NCI-H82 treated with DMSO at 0.1 percent for 48 hours (cell line): ENCODE results near the gene ARHGAP8.

Source experiments
- DNase-seq: peaks from one replicate; lab custom pipeline; 2025; ENCODE audit not compliant: unreplicated experiment; lab: John Stamatoyannopoulos, UW

Gene ARHGAP8

GRCh38 chr22:44823806-44824205 lies 71.4 kb downstream of the ARHGAP8 start:
- DNase-seq: no peak

- no peak for DNase-seq
These were observed 71.9 kb downstream of the ARHGAP8 start for GRCh38 chr22:44824271-44824670.

- no peak for DNase-seq
These were observed 73.2 kb downstream of the ARHGAP8 start for GRCh38 chr22:44825310-44826150.

- no peak for DNase-seq
These were observed 75.4 kb downstream of the ARHGAP8 start for GRCh38 chr22:44827666-44828190.

- DNase-seq: no peak
These were observed 75.8 kb downstream of the ARHGAP8 start for GRCh38 chr22:44828193-44828592.

- no peak for DNase-seq
These were observed 79.5 kb downstream of the ARHGAP8 start for GRCh38 chr22:44831885-44832284.

- DNase-seq: no peak
These were observed 81.7 kb downstream of the ARHGAP8 start for GRCh38 chr22:44834065-44834464.

GRCh38 chr22:44837481-44837880 lies 85.1 kb downstream of the ARHGAP8 start:
- no peak for DNase-seq

- DNase-seq: no peak
These were observed 86.1 kb downstream of the ARHGAP8 start for GRCh38 chr22:44838316-44839016.

- no peak for DNase-seq
These were observed 86.7 kb downstream of the ARHGAP8 start for GRCh38 chr22:44839061-44839460.

GRCh38 chr22:44839721-44840120 lies 87.3 kb downstream of the ARHGAP8 start:
- no peak for DNase-seq

GRCh38 chr22:44840611-44841322 lies 88.4 kb downstream of the ARHGAP8 start:
- no peak for DNase-seq

GRCh38 chr22:44842417-44842816 lies 90.0 kb downstream of the ARHGAP8 start:
- DNase-seq: no peak

- DNase-seq: no peak
These were observed 92.8 kb downstream of the ARHGAP8 start for GRCh38 chr22:44845191-44845590.

- no peak for DNase-seq
These were observed 93.7 kb downstream of the ARHGAP8 start for GRCh38 chr22:44845796-44846720.

- DNase-seq: no peak
These were observed 94.4 kb downstream of the ARHGAP8 start for GRCh38 chr22:44846726-44847275.

- no peak for DNase-seq
These were observed 95.0 kb downstream of the ARHGAP8 start for GRCh38 chr22:44847380-44847779.

GRCh38 chr22:44847892-44848291 lies 95.5 kb downstream of the ARHGAP8 start:
- DNase-seq: no peak

GRCh38 chr22:44848296-44848741 lies 95.9 kb downstream of the ARHGAP8 start:
- no peak for DNase-seq

- no peak for DNase-seq
These were observed 96.5 kb downstream of the ARHGAP8 start for GRCh38 chr22:44848791-44849420.
